GM18511 (cell line): ENCODE results near the gene FOXP1.
A peak's percentile ranks its signal among the peaks of the same experiment; 100 is the strongest.

ENCODE experiments used
- ATAC-seq: cut with Tn5 transposase; IDR thresholded peaks from one replicate; pipeline ENCODE4 v1.9.1; 2021; ENCODE audit warnings: mild to moderate bottlenecking, moderate library complexity; ENCODE audit not compliant: unreplicated experiment

FOXP1 gene

DNA sequence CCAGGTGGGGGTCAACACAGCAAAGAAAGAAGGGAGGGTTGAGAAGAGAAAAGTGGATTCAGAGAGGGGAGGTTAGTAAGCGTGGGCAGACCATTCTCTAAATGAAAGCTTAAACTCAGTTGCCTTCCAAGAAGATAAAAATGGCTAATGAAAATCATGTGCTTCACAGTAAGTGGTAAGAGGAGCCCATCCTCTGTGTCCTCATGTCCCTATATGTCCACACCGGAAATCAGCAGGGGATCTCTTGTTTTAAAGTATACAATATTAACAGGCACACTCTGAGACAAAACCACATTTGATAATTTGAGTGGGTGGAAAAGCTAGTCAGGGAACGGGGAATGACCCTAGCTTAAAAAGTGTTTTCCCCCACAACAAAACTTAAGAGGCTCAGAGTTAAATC lies 4.4 kb upstream of the FOXP1 start:
- no peak for ATAC-seq

DNA sequence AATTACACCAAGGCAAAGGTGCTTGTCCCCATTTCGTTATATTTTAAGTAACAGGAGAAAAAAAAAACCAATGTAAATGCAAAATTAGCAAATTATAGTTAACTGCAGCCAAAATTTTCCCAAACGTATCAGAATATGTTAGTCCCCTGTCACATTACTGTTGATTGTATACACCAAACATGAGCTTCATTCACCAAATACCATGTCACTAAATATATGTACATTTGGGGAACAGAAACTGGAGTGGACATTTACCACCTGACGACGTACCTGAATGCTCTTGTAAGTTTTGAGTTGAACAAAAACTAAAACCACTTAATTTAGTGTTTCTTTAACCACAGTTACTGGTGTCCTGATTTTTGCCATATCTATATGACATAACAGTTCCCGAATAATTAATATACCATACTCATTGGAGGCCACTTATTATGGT lies 3.3 kb upstream of the FOXP1 start:
- no peak for ATAC-seq

DNA sequence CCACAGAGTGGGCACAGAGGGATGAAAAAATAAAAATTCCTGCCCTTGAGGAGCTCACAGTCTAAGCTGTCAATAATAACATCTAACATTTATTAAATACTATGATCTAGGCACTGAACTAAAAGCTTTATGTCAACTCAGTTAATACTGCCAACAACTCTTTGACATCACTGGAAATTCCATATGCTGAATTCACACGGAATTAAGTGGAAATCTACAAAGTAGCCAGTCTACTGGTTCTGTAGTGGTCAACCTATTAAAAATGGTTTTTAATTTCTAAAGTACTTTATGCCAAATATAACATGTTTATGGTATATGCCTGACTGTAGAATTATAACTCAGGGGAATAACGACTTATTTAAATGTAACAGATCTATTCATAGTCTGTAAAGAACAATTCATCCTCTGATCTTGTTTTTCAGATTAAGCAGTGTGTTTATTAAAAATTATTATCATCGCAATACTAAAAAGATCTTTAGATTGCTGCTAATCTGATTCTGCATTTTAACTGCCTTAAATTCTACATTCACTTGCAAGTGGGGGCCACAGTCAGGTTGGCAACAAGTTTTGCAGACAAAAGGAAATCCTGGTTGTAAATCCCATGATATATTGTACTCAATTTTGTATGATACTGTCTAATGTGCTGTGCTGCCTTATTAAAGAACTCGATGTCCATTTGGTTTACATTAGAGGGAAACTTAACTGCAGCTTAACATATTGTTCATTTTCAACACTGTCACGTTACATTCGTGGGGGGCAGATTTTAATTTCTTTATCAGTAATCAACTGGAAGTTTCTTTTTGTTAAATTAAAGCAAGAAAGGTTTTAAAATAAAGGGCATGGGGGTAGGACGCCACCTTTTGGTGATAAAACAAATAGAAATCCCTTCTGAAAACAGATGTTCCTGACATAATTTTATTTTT lies 2.6 kb upstream of the FOXP1 start:
- ATAC-seq = no peak

DNA sequence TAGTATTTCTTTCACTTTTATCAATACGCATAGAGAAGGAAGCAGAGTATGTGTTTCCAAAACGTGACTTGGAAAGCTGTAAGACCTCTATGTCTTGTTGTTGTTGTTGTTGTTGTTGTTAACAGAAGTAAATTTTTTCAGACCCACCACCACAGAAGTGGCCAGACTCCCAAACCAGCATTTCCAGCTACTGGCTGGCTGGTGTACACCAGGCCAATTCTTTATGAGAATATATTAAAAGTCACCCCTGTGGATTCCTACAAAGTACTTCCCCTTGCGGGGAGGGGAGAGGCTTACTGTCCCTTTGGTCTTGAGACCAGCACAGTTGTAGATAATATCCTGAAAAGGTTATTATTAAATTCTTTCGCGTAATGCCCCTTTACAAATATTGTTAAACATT lies 1.6 kb upstream of the FOXP1 start:
- ATAC-seq = no peak

DNA sequence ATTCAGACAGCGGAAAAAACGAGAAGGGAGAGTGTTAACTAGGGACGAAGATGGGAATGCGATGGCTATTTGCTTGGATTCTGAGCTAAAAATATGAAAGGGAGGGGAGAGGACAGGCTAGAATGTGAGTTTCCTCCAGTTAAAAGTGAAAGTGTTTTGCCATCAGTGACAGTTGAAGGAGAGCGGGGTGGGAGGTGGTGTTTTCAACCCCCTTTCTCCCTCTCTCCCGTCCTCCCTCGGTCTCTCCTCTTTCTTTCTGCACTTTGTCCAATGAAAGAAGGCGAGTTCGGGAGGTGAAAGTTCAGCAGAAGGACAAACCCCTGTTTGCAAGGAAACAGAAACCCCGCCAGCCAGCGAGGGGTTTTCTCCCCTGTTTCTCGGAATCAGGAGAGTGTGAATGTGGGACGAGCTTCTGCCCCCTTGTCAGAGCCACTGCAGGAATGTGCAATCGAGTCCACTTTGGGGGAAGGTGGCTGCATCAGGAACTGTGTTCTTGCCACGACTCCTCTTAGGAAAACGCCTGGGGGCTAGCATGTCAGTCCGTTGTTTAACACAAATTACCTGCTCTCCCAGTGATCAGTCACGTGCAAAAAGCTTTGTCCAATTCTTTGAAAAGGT lies 975 bp upstream of the FOXP1 start:
- ATAC-seq = no peak

DNA sequence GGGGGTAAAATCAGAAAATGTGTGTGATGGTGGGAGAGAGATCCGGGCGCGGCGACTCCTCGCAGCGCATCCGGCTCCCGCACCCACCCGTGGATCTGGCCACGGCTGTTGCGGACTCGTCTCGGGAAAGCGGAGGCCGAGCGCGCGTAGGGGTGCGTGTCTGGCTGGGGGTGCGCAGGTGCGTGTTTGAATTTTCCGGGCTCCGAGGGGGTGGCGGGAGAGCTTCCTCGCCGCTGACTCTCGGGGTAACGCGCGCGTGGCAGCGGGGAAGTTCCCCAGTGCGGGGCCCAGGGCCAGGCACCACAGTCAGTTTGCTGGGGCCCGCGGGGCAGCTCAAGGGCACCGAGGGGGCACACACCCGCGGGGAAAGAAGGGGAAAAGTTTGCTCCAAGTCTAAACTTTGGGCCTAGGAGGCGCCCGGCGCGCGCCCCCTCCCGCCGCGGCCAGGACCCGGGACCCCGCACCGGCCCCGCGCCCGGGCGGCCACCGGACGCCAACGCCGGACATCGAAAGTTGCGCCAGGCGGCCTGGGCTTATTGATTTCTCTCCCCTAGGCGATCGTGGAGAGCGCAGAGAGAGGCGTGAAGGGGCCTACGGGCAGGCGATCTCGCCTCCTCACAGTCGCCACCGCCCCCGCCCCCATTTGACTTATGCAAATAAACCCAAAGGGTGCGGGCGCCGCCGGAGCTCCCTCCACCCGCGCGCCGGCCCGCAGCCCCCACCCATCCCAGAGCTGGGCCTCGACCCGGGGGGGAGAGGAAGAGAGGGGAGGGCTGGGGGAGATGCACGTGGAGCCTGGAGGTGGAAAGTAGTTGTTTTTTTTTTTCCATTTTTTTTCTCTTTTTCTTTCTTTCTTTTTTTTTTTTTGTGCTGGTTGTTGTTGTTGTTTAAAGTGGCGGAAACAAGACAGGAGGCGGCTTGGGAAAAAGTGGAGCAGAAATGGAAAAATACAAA lies 639 bp downstream of the FOXP1 start:
- ATAC-seq = peak; percentile 50

DNA sequence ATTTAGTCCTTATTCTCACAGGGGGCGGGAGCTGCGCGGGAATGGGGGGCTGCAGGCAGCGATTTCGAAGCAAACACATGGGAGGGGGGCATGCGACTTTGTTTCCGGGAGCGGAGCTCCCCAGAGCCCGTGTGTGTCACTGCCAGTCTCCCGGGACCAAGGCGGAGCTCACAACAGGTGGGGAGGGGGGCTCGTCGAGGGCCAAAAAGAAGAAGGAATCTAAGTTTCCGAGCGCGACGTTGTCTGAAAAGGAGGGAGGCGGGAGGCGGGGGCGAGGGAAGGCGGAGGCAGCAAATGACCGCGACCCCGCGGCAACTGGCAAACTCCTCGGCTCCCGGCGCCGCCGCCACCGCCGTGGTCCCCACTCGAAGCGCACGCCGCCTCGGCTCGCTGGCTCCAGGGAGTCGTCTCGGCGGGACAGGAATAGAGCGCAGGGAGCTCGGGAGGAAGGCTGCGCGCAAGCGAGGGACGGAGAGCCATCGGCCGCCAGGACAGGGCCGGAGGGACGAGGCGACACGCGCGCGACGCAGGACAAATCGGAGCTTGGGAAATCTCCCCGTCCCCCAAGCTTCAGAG lies 1.4 kb downstream of the FOXP1 start:
- no peak for ATAC-seq

DNA sequence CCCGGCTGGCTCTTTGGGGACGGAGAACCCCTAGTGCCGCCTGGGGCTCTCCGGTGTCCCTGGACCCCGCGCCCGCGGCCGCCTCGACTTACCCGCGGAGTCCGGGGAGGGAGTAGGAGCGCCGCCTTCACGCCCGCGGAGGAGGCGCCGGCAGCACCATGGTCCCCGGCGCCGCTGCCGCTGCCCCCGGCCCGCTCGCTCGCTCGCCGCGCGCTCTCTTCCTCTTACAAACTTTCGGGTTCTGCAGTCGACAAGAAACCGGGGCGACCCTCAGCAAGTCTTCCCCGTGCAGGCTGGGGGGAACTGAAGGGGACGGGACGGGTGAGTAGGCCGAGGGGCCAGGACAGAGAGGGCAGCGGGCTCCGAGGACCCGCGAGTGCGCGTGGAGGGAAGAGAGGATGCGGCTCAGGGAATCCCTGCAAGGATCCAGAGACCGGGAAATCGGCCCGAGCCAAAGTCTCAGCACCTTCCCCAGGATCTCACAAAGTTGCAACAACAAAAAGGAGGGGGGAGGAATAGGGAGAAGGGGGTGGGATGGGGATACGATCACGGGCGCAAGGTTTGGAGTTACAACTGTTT lies 2.0 kb downstream of the FOXP1 start:
- ATAC-seq = no peak

DNA sequence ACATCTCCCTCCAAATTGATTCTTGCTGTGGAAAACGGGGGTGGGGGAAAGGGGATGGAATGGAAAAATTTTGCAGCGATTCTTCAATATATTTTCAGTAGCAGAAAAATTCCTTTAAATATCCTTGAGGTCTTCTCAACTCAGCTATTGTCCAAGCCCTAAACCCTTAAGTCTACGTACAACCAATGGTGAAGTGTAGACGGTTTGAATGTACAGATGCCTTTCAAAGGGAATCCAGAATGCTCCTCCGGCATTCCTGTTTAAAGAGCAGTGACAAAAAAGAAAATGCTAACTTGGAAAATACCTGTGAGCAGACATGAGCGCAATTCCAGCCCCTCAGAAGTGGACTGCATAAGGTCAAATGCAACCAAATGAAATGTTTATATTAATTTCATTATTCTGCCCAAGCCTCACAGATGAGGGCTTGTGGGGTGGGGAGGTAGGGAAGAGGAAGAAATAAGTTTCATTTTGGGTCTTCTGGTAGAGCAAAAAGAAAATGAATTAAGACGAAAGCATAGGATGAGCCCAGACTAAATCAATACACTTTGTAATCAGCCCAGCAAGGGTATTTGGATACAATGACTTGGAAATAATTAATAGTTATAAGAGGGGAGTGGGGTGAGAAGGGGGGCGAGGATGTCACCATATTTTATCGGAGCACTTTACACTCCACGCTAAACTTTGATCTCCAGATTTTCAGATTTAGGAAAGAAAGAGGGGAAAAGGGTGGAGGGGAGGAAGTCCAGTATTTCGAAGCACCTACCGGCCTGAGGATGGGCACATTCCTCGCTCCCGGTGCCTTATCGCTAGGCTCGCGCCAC lies 2.7 kb downstream of the FOXP1 start:
- no peak for ATAC-seq

DNA sequence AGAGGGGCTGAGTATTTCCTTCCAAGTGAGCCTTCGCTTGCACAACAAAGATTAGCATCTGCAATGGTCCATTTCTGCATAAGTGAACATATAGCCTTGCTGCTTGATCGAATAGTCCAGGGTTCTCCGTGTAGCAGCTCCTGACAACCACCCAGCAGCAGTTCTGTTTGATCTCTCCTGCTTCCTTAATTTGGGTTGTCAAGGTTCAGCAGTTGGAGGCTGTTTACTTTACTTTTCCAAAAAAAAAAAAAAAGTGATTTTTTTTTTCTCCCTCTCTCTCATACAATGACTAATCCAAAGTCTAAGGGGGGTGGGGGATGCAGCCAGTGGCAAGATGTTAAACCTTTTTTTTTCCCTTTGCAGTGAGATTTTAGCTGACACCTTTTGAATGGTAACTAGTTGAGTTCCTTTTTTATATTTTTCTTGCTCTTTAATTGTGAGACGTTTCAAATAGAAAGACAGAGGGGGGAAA lies 3.6 kb downstream of the FOXP1 start:
- no peak for ATAC-seq

DNA sequence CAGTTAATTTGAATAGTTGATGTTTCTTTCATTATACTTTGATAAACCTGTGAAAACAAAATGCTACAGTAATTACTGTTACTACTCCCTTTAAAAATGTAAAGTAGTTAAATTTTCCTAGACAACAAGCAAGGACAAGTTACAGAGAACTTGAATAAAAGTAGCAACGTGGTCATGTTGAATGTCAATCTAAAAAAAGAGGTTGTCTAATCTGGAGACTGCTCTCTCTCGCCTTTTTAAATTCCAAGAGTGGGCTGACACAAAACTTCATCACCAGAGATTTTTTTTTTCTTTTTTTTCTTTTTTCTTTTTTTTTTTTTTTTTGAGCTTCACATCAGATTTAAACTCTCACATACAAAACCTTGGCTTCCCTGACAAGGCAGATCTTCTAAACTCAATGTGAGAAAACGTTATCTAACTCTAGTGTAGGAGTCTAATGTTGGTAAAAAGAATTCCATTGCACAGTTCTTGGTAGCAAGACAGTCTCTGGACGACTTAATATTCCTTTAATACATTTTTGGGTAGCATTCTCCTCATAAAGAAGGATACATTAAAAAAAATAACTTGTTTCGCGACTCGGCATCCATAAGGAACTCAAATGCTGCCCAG lies 4.1 kb downstream of the FOXP1 start:
- no peak for ATAC-seq

DNA sequence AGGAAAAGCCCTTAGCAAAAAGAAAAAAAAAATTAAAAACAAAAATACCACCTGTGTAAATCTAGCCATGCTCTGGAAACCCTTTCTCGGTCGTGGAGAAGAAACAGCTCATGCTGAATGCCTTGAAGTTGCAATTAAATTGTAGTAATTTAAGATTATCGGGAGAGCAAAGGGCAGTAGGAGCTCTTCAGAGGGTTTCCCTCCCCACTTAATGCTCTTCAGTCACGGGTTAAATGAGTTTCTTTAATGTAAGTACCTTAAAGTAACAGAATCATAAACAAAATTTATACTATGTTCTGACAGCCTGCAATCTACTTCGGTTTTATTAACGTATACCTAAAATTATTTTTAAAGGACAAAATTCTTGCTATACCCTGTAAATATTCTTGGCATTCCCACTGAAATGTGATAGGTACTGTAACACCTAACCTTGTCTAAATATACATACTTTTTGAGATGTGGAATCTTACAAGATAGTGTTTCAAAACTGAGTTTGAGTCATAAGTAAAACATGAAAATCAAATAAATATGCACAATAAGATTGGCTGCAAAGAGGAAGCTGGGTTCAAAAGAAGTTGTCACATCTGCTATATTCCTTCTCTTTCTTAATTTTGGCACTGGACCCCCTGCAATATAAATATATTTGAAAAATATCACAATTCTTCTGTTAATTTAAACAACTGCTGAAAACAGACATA lies 5.3 kb downstream of the FOXP1 start:
- no peak for ATAC-seq

DNA sequence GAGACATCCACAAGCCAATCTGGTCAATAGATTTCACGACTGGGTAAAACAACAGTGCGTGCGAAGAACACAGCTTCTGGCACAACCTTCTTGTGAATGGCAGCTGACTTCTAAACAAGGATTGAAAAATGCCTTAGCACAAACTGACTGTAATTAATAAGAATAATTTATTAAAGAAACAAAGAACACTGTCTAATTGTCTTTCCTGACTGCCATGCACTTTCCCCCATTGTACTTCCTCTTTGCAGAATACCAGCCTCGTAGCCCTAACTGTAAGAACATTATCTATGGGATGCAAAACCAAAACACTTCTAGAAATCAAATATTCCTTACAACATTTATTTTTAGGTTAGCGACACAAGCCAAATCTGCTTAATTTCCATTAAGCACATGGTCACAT lies 6.5 kb downstream of the FOXP1 start:
- no peak for ATAC-seq

DNA sequence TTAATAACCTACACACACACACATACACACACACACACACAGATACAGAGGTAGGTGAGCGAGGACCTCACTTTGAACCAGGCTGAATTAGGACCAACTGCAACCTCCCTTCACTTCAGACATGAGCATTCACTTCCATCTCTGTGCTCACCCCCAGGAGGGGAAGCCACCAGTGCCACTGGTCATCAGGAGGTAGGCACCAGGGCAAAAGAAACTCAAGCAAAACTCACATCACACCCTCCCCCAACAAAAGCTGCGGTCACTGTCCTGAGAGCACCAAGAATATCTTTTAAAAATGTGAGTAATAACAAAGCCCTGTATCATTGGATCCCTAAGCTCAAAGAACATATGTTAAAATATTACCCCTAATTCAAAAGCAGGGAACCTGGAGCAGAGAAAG lies 8.1 kb downstream of the FOXP1 start:
- no peak for ATAC-seq

DNA sequence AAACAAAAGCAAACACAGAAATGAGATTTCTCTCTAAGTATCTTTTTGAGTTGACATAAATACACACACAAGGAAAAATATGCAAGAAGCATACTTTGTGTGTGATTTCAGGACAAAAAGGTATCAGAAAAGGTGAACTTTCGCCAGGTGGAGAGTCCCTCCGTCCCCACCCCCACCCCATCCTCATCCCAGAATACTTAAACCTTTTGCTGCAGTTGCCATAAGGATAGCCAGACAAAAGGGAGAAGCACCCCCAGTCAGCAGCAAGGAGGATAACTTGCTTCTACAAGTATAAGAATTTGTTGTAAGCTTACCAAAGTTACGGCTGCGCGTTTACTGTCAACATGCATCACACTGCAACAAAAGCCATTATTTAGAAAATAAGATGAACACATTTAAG lies 10.3 kb downstream of the FOXP1 start:
- ATAC-seq = no peak

DNA sequence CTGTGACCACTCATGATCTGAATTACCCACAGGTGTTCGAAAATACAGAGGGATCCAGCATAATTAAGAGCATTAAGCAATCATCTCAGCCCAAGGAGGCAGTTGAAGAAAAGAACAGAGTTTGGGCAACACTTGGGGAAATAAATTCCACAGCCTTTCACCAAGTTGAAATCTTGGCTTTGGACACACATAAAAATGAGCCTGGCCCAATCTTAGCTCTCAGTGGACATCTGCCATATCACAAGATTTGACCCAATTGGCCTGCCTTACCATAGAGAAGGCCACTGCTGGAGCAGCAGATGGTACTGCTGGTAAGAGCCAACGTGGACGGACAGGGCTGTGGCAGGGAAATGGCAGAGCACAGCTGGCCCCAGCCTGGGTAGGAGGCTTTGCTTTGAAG lies 13.0 kb downstream of the FOXP1 start:
- no peak for ATAC-seq

DNA sequence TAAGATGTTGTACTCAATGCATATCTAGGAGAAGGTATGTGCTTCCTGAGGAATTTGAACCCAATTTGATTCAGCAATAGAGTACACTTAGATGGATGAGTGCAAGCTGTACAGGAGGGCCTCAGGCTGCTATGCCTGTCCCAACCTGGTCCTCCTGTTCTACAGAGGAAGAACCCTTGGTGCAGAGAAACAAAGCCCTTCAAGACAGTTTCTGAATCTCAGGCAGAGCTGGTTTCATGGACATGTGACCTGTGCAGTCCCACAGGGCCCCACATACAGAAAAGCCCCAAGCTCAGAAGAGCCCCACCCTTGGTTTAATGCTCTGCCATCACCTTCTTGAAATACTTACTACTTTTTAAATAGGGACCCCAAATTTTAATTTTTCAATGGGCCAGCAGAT lies 15.3 kb downstream of the FOXP1 start:
- ATAC-seq = peak; percentile 47

DNA sequence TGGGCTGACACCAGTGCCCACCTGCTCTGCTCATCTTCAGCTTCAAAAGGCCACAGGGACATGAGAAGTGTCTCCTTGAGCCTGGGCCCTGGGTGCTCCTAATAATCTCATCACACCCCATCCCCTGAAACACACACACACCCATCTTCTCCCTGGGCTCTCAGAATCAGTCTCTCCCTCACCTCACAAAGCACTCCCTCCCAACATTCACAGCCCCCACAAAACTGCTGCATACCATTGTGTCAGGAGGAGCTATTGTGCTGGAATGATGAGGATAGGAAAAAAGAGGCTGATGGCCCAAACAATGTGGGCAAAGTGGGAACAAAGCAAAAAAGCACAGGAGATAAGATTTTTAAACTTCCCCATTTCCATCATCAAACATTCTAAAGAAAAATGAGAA lies 16.8 kb downstream of the FOXP1 start:
- no peak for ATAC-seq

DNA sequence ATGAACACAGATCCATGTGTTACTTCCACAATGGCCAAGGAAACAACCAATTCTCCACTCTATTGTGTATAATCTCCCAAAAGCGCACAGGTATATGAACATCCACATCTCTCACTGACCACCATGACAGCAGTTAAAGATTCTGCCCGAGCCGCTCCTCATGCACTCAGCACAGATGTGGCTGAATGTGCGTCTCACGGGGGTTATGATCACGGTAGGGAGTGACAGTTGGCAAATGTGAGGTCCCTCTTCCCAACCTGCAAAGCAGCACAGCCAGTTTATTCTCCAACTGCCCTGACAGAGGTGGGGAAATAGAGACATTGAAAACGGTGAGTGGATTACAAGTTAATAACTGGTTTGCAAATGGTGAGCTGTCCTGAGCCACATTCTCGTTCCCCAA lies 17.6 kb downstream of the FOXP1 start:
- ATAC-seq = no peak
